WTC11 (cell line): ENCODE measurements around the gene LDLRAD1. TPM values are rescaled to one million over a fixed set of nuclear protein-coding genes. Genes with fewer than 3 reads are reported as not detected.
A peak's percentile ranks its signal among the peaks of the same experiment; 100 is the strongest.

ENCODE experiments used
- ATAC-seq: fragments of 200-7000 bp; cut with Tn5 transposase; 2 replicates; pipeline ENCODE4 v1.10.0; 2021; ENCODE audit warnings: mild to moderate bottlenecking, moderate library complexity
- Bru-seq: library from RNA; stranded (reverse); fragments of 400-500 nt; gene quantifications from one replicate; lab custom pipeline; 2021; lab: Mats Ljungman, UMichigan
- CTCF ChIA-PET: fragments of 300-600 bp; sonication (Branson Sonifier 250); formaldehyde crosslinking; loops from one replicate; lab custom pipeline; 2021; ENCODE audit warnings: antibody characterized with exemption; lab: Charles Lee
- POLR2A ChIA-PET: fragments of 350-600 bp; sonication (Branson Sonifier 250); formaldehyde crosslinking; loops from one replicate; lab custom pipeline; 2021; ENCODE audit warnings: antibody characterized with exemption; lab: Charles Lee
- DNase-seq: peaks from one replicate; pipeline ENCODE4 v3.0.0; 2021; ENCODE audit warnings: low spot score
- H3K27ac Mint-ChIP-seq: 2 replicates; pipeline ENCODE4 v1.8.0; 2021; ENCODE audit warnings: mixed read lengths
- H3K27me3 Mint-ChIP-seq: 2 replicates; pipeline ENCODE4 v1.8.0; 2021; ENCODE audit warnings: low read depth, mild to moderate bottlenecking, moderate library complexity, mixed read lengths
- H3K36me3 Mint-ChIP-seq: 2 replicates; pipeline ENCODE4 v1.8.0; 2021; ENCODE audit warnings: mixed read lengths
- H3K4me1 Mint-ChIP-seq: 2 replicates; pipeline ENCODE4 v1.8.0; 2022; ENCODE audit warnings: mixed read lengths
- H3K4me3 Mint-ChIP-seq: 2 replicates; pipeline ENCODE4 v1.8.0; 2021; ENCODE audit warnings: mild to moderate bottlenecking, moderate library complexity, mixed read lengths
- H3K9me3 Mint-ChIP-seq: 2 replicates; pipeline ENCODE4 v1.8.0; 2021; ENCODE audit warnings: mixed read lengths
- CREM ChIP-seq: sonication (generic); formaldehyde crosslinking; IDR thresholded peaks from 2 replicates; pipeline ENCODE4 v1.8.1; 2022; ENCODE audit warnings: mild to moderate bottlenecking, missing genetic modification reagents, moderate library complexity
- ETV6 ChIP-seq: sonication (generic); formaldehyde crosslinking; IDR thresholded peaks from 2 replicates; pipeline ENCODE4 v1.8.1; 2022; ENCODE audit warnings: mild to moderate bottlenecking, missing genetic modification reagents
- HMGA2 ChIP-seq: fragments of 250-450 bp; sonication (Bioruptor Pico); IDR thresholded peaks from 2 replicates; pipeline ENCODE4 v1.4.0; 2021; ENCODE audit warnings: mild to moderate bottlenecking, moderate library complexity
- IRF2 ChIP-seq: sonication (generic); formaldehyde crosslinking; IDR thresholded peaks from 2 replicates; pipeline ENCODE4 v1.8.0; 2022; ENCODE audit warnings: low read depth, missing genetic modification reagents, borderline replicate concordance
- JUN ChIP-seq: sonication (generic); formaldehyde crosslinking; IDR thresholded peaks from 2 replicates; pipeline ENCODE4 v1.8.0; 2023; ENCODE audit warnings: mild to moderate bottlenecking, missing genetic modification reagents
- NFATC4 ChIP-seq: fragments of 250-450 bp; sonication (Bioruptor Pico); IDR thresholded peaks from 2 replicates; pipeline ENCODE4 v1.9.0; 2021; ENCODE audit warnings: mild to moderate bottlenecking
- SP1 ChIP-seq: sonication (generic); formaldehyde crosslinking; conservative IDR thresholded peaks from 2 replicates; pipeline ENCODE4 v1.8.1; 2022; ENCODE audit warnings: missing genetic modification reagents
- ZNF232 ChIP-seq: sonication (generic); formaldehyde crosslinking; IDR thresholded peaks from 2 replicates; pipeline ENCODE4 v1.8.0; 2022; ENCODE audit warnings: mild to moderate bottlenecking, missing genetic modification reagents
- ZNF396 ChIP-seq: fragments of 250-450 bp; sonication (Bioruptor Pico); IDR thresholded peaks from 2 replicates; pipeline ENCODE4 v1.8.0; 2021; ENCODE audit warnings: mild to moderate bottlenecking, moderate library complexity, borderline replicate concordance
- ZNF416 ChIP-seq: fragments of 250-450 bp; sonication (Bioruptor Pico); IDR thresholded peaks from 2 replicates; pipeline ENCODE4 v1.9.0; 2021; ENCODE audit warnings: mild to moderate bottlenecking, inconsistent platforms
- long read RNA-seq, 3 experiments: library from RNA in 1 of 3; library from capped mRNA in 1 of 3; library from polyadenylated mRNA in 1 of 3; unstranded in 2 of 3; stranded (forward) in 1 of 3; transcript quantifications; one replicate each; pipeline ENCODE4 v2.0.0, GENCODE V29; 2021
- total RNA-seq: library from RNA; stranded (reverse); gene quantifications from 3 replicates; pipeline ENCODE4 v1.2.3, GENCODE V29; 2021
- TF ChIP-seq, protein P1 (sequence below): fragments of 250-450 bp; sonication (Bioruptor Pico); conservative IDR thresholded peaks from 2 replicates; pipeline ENCODE4 v1.9.0; 2021; ENCODE audit warnings: mild to moderate bottlenecking
- TF ChIP-seq, protein P2 (sequence below): sonication (generic); formaldehyde crosslinking; IDR thresholded peaks from 2 replicates; pipeline ENCODE4 v1.8.1; 2022; ENCODE audit warnings: low read depth, missing genetic modification reagents, borderline replicate concordance
- TF ChIP-seq, protein P3 (sequence below): sonication (generic); formaldehyde crosslinking; IDR thresholded peaks from 2 replicates; pipeline ENCODE4 v1.8.1; 2022; ENCODE audit warnings: low read depth, mild to moderate bottlenecking, moderate library complexity, missing genetic modification reagents, borderline replicate concordance
- TF ChIP-seq, protein P4 (sequence below): sonication (generic); formaldehyde crosslinking; IDR thresholded peaks from 2 replicates; pipeline ENCODE4 v1.8.1; 2023; ENCODE audit warnings: mild to moderate bottlenecking, moderate library complexity, missing genetic modification reagents
- TF ChIP-seq, protein P5 (sequence below): sonication (generic); formaldehyde crosslinking; IDR thresholded peaks from 2 replicates; pipeline ENCODE4 v1.8.1; 2022; ENCODE audit warnings: mild to moderate bottlenecking, missing genetic modification reagents, moderate library complexity, borderline replicate concordance
- TF ChIP-seq, protein P6 (sequence below): sonication (generic); formaldehyde crosslinking; IDR thresholded peaks from 2 replicates; pipeline ENCODE4 v1.8.1; 2023; ENCODE audit warnings: mild to moderate bottlenecking, missing genetic modification reagents, moderate library complexity
- TF ChIP-seq, protein P7 (sequence below): fragments of 250-450 bp; sonication (Bioruptor Pico); IDR thresholded peaks from 2 replicates; pipeline ENCODE4 v2.1.2; 2022; ENCODE audit warnings: mild to moderate bottlenecking, moderate library complexity

The LDLRAD1 gene, protein sequence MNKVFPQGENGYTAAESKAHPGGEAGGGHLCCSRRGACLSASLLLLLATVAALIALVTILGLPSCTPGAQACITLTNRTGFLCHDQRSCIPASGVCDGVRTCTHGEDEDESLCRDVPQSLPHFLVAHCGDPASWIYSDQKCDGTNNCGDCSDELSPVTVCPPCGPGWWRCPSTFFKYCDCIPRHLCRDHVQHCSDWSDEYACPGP
- total RNA-seq (0.09 to 0.16 TPM in 2 of 3 replicates, not detected in the other), Bru-seq, nascent RNA (not detected)
- long read RNA-seq, experiment 1: 0 reads
- long read RNA-seq, experiment 2: 0 reads
- long read RNA-seq, experiment 3: 0 reads

DNA sequence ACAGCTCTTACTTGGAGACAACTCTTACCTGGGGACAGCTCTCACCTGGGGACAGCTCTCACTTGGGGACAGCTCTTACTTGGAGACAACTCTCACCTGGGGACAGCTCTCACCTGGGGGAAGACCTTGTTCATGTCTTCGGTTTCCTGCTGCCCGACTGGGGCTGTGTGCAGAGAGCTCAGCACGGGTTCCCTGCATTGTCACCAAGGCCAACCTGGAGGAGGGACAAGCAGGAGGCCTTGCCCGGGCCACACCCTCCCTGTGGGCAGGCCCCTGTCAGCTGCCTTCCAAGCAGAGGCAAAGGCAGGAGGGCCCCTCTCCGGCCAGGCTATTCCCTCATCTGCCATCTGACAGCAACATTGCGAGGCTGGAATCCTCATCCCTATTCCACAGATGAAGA, at the start of gene LDLRAD1:
LDLRAD1 (minus strand) TSS at position 208 of the 400 bp plus-strand sequence; CDS start at position 134, 74 bp downstream.
- Mint-ChIP-seq H3K27ac (no peak within 1 kb of the TSS), H3K4me1 (peaks cover 9% of the 10 kb centered on the region), H3K36me3 (no peaks in the 10 kb centered on the region), H3K9me3 (no peaks in the 10 kb centered on the region), H3K27me3 (no peaks in the 10 kb centered on the region), H3K4me3 (no peak within 1 kb of the TSS)
- peak; percentile 27 for ATAC-seq
- TF ChIP-seq, protein P1, sequence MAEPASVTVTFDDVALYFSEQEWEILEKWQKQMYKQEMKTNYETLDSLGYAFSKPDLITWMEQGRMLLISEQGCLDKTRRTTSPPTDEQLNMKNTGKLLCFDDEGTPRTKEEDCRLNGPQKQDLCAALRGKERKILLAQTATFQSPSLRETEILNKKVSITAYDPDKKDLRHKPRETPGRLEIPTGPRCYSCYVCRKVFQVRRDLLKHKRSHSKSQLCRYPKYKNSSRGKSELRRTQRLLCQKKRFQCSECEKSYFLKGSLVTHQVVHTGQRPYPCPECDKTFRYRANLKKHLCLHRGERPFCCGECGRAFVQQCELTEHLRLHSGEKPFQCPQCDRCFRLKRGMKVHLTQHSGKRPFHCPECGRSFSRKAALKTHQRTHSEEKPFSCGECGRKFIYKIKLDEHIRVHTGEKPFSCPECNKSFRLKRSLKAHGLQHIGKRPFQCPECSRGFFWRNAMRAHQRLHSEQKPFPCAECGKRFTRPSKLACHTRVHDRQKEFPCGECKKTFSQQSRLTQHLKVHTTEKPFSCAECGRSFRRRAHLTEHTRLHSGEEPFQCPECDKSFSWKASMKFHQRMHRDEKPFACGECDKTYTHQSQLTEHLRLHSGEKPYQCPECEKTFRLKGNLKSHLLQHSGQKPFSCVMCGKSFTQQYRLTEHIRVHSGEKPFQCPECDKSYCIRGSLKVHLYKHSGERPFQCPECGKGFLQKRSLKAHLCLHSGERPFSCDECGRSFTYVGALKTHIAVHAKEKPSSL (CRISPR knock-in tag): no peak
- TF ChIP-seq ZNF416 (CRISPR knock-in tag): no peak
- ChIA-PET POLR2A (no interaction called here), CTCF (interaction anchor here (1.0 to 3.7 kb wide), 3 partner anchors 26 to 139 kb away, joined by 3 to 19 read pairs (median 3); no protein-coding TSS in a partner anchor)
- no peak for DNase-seq

DNA sequence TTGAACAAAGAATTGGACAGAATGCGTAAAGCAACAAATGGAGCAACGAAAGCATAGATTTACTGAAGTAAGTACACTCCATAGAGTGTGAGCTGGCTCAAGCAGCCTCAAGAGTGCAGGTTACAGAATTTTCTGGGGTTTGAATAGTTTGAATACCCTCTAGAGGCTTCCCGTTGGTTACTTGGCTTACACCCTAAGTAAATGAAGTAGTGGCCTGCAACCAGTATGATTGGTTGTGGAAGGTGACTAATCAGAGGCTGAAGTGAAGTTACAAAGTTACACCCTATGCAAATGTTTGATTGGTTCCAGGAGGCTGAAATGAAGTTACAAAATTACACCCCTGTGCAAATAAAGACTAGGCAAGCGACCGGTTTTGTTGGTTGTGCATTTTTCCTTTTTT, 46.3 kb upstream of the LDLRAD1 start:
- H3K27me3 Mint-ChIP-seq: no peaks in the 10 kb centered on the region
- H3K9me3 Mint-ChIP-seq: 0 out of 2 replicates have a peak, but pooled peaks cover 3% of the 10 kb centered on the region
- TF ChIP-seq, protein P2, sequence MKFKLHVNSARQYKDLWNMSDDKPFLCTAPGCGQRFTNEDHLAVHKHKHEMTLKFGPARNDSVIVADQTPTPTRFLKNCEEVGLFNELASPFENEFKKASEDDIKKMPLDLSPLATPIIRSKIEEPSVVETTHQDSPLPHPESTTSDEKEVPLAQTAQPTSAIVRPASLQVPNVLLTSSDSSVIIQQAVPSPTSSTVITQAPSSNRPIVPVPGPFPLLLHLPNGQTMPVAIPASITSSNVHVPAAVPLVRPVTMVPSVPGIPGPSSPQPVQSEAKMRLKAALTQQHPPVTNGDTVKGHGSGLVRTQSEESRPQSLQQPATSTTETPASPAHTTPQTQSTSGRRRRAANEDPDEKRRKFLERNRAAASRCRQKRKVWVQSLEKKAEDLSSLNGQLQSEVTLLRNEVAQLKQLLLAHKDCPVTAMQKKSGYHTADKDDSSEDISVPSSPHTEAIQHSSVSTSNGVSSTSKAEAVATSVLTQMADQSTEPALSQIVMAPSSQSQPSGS (CRISPR knock-in tag): no peak
- TF ChIP-seq JUN (CRISPR knock-in tag) (no peak), CREM (CRISPR knock-in tag) (no peak), SP1 (CRISPR knock-in tag) (no peak), HMGA2 (CRISPR knock-in tag) (no peak), IRF2 (CRISPR knock-in tag) (no peak), ETV6 (CRISPR knock-in tag) (no peak), ZNF232 (no peak), NFATC4 (CRISPR knock-in tag) (no peak), ZNF396 (no peak)
- TF ChIP-seq, protein P3, sequence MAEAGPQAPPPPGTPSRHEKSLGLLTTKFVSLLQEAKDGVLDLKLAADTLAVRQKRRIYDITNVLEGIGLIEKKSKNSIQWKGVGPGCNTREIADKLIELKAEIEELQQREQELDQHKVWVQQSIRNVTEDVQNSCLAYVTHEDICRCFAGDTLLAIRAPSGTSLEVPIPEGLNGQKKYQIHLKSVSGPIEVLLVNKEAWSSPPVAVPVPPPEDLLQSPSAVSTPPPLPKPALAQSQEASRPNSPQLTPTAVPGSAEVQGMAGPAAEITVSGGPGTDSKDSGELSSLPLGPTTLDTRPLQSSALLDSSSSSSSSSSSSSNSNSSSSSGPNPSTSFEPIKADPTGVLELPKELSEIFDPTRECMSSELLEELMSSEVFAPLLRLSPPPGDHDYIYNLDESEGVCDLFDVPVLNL (CRISPR knock-in tag): no peak
- TF ChIP-seq, protein P4, sequence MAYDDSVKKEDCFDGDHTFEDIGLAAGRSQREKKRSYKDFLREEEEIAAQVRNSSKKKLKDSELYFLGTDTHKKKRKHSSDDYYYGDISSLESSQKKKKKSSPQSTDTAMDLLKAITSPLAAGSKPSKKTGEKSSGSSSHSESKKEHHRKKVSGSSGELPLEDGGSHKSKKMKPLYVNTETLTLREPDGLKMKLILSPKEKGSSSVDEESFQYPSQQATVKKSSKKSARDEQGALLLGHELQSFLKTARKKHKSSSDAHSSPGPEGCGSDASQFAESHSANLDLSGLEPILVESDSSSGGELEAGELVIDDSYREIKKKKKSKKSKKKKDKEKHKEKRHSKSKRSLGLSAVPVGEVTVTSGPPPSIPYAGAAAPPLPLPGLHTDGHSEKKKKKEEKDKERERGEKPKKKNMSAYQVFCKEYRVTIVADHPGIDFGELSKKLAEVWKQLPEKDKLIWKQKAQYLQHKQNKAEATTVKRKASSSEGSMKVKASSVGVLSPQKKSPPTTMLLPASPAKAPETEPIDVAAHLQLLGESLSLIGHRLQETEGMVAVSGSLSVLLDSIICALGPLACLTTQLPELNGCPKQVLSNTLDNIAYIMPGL: no peak
- TF ChIP-seq, protein P5, sequence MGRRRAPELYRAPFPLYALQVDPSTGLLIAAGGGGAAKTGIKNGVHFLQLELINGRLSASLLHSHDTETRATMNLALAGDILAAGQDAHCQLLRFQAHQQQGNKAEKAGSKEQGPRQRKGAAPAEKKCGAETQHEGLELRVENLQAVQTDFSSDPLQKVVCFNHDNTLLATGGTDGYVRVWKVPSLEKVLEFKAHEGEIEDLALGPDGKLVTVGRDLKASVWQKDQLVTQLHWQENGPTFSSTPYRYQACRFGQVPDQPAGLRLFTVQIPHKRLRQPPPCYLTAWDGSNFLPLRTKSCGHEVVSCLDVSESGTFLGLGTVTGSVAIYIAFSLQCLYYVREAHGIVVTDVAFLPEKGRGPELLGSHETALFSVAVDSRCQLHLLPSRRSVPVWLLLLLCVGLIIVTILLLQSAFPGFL (CRISPR knock-in tag): no peak
- TF ChIP-seq, protein P6, sequence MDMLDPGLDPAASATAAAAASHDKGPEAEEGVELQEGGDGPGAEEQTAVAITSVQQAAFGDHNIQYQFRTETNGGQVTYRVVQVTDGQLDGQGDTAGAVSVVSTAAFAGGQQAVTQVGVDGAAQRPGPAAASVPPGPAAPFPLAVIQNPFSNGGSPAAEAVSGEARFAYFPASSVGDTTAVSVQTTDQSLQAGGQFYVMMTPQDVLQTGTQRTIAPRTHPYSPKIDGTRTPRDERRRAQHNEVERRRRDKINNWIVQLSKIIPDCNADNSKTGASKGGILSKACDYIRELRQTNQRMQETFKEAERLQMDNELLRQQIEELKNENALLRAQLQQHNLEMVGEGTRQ (CRISPR knock-in tag): no peak
- TF ChIP-seq, protein P7, sequence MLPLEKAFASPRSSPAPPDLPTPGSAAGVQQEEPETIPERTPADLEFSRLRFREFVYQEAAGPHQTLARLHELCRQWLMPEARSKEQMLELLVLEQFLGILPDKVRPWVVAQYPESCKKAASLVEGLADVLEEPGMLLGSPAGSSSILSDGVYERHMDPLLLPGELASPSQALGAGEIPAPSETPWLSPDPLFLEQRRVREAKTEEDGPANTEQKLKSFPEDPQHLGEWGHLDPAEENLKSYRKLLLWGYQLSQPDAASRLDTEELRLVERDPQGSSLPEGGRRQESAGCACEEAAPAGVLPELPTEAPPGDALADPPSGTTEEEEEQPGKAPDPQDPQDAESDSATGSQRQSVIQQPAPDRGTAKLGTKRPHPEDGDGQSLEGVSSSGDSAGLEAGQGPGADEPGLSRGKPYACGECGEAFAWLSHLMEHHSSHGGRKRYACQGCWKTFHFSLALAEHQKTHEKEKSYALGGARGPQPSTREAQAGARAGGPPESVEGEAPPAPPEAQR (CRISPR knock-in tag): no peak
- TF ChIP-seq, all 79 proteins: peak for 0
- no peak for DNase-seq
- no peak overlapping the region for H3K4me3 Mint-ChIP-seq
- H3K4me1 Mint-ChIP-seq: no peaks in the 10 kb centered on the region
- no peak for ATAC-seq
- peaks cover 3% of the 10 kb centered on the region; the same call in 1 of the 2 replicates for H3K36me3 Mint-ChIP-seq
- CTCF ChIA-PET: interaction anchor here (0.7 kb wide), 1 partner anchor 189 kb away, joined by 3 read pairs; no protein-coding TSS in a partner anchor
- POLR2A ChIA-PET: no interaction called here
- H3K27ac Mint-ChIP-seq: no peak overlapping the region
